Common myeloid progenitor, CD34-positive (primary cell): ENCODE data around the gene ODAPH.

Experiments
- CTCF ChIA-PET: fragments of 350-600 bp; sonication (Branson Sonifier 250); formaldehyde crosslinking; loops from one replicate; lab custom pipeline; 2021; ENCODE audit warnings: antibody characterized with exemption; lab: Charles Lee
- POLR2A ChIA-PET: fragments of 350-600 bp; sonication (Branson Sonifier 250); formaldehyde crosslinking; loops from one replicate; lab custom pipeline; 2021; ENCODE audit warnings: antibody characterized with exemption; lab: Charles Lee
- DNase-seq, 3 donors: peaks; one replicate each; pipeline versions ENCODE4 v3.0.0 to v3.0.0-alpha.2; 2013
- H3K27ac ChIP-seq, 2 experiments: 1 replicate in 1 of 2; 2 replicates in 1 of 2; pipeline ENCODE4 v1.7.0; 2013; ENCODE audit warnings: inconsistent platforms in 2 of 2, low read length in 2 of 2, mild to moderate bottlenecking in 2 of 2, low read depth in 1 of 2, moderate library complexity in 1 of 2; ENCODE audit not compliant: severe bottlenecking in 2 of 2, insufficient read depth in 1 of 2, poor library complexity in 1 of 2
- H3K27me3 ChIP-seq, 5 experiments: replicated peaks in 2 of 5; 1 replicate in 3 of 5; 2 replicates in 2 of 5; pipeline versions ENCODE4 v1.6.1 to v1.7.0; 2013; ENCODE audit warnings: low read length in 4 of 5, mild to moderate bottlenecking in 2 of 5, moderate library complexity in 2 of 5, inconsistent platforms in 1 of 5; ENCODE audit not compliant: insufficient read depth in 5 of 5, control insufficient read depth in 4 of 5
- H3K36me3 ChIP-seq, 4 experiments: 1 replicate in 2 of 4; 2 replicates in 2 of 4; pipeline versions ENCODE4 v1.6.1 to v1.7.0; 2013; ENCODE audit warnings: low read length in 3 of 4, control low read depth in 1 of 4, mild to moderate bottlenecking in 1 of 4; ENCODE audit not compliant: control insufficient read depth in 4 of 4, insufficient read depth in 4 of 4
- H3K4me1 ChIP-seq, 4 experiments: 1 replicate in 3 of 4; 2 replicates in 1 of 4; pipeline versions ENCODE4 v1.6.1 to v1.7.1; 2013; ENCODE audit warnings: low read length in 3 of 4, mild to moderate bottlenecking in 3 of 4, control low read depth in 1 of 4, inconsistent platforms in 1 of 4, moderate library complexity in 1 of 4; ENCODE audit not compliant: control insufficient read depth in 4 of 4, insufficient read depth in 4 of 4; ENCODE audit errors: control extremely low read depth in 1 of 4
- H3K4me3 ChIP-seq, 7 experiments: 1 replicate in 4 of 7; 2 replicates in 3 of 7; pipeline versions ENCODE4 v1.5.1 to v1.7.0; 2013; ENCODE audit warnings: mild to moderate bottlenecking in 7 of 7, low read length in 6 of 7, moderate library complexity in 6 of 7, inconsistent platforms in 2 of 7, low read depth in 2 of 7, control low read depth in 1 of 7; ENCODE audit not compliant: insufficient read depth in 4 of 7, control insufficient read depth in 1 of 7; ENCODE audit errors: extremely low read depth in 1 of 7
- H3K9me3 ChIP-seq, 5 experiments: 1 replicate in 4 of 5; 2 replicates in 1 of 5; pipeline versions ENCODE4 v1.6.1 to v1.7.1; 2013; ENCODE audit warnings: low read length in 4 of 5, mild to moderate bottlenecking in 2 of 5, inconsistent platforms in 1 of 5, low read depth in 1 of 5, moderate library complexity in 1 of 5; ENCODE audit not compliant: control insufficient read depth in 4 of 5, insufficient read depth in 2 of 5; ENCODE audit errors: control extremely low read depth in 1 of 5
- WGBS: methylation state at CpG from one replicate; pipeline ENCODE4 v1.1.5; 2013; ENCODE audit not compliant: insufficient coverage; 5-methylcytosine and 5-hydroxymethylcytosine counted together

The ODAPH gene

GRCh38 chr4:75557696-75558095, 1.8 kb downstream of the ODAPH start:
- H3K9me3 ChIP-seq = no peaks in the 10 kb centered on the region
- peaks cover 0 to 3% (median 0%) of the 10 kb centered on the region in 4 experiments for H3K4me1 ChIP-seq
- H3K27me3 ChIP-seq = peaks cover 0 to 2% (median 0%) of the 10 kb centered on the region in 5 experiments
- WGBS = 90% methylated on average over 7 of the region's 8 CpGs
- ChIA-PET POLR2A (no interaction called here), CTCF (no interaction called here)
- H3K4me3 ChIP-seq = no peak overlapping the region
- no peak overlapping the region for H3K27ac ChIP-seq
- no peak for DNase-seq
- H3K36me3 ChIP-seq = no peaks in the 10 kb centered on the region

- H3K9me3 ChIP-seq = no peaks in the 10 kb centered on the region
- H3K4me3 ChIP-seq = no peak overlapping the region
- no peak overlapping the region for H3K27ac ChIP-seq
- DNase-seq = no peak
- ChIA-PET POLR2A (no interaction called here), CTCF (interaction anchor here (1.2 kb wide), 1 partner anchor 9 kb away, joined by 7 read pairs; no protein-coding TSS in a partner anchor)
- peaks cover 0 to 14% (median 6%) of the 10 kb centered on the region in 4 experiments for H3K4me1 ChIP-seq
- peaks cover 0 to 2% (median 0%) of the 10 kb centered on the region in 5 experiments for H3K27me3 ChIP-seq
- 95% methylated on average over 5 of the region's 8 CpGs for WGBS
- no peaks in the 10 kb centered on the region for H3K36me3 ChIP-seq
These were observed 5.9 kb downstream of the ODAPH start for GRCh38 chr4:75561789-75562188.

- Histone ChIP-seq H3K9me3 (no peaks in the 10 kb centered on the region), H3K27me3 (peaks cover 0 to 2% (median 0%) of the 10 kb centered on the region in 5 experiments), H3K27ac (no peak overlapping the region), H3K4me3 (no peak overlapping the region), H3K4me1 (peaks cover 0 to 21% (median 6%) of the 10 kb centered on the region in 4 experiments), H3K36me3 (no peaks in the 10 kb centered on the region)
- no peak for DNase-seq
- POLR2A ChIA-PET = no interaction called here
- 100% methylated on average over 3 of the region's 11 CpGs for WGBS
- CTCF ChIA-PET = no interaction called here
These were observed 8.2 kb downstream of the ODAPH start for GRCh38 chr4:75564023-75564422.

GRCh38 chr4:75565481-75565880, 9.6 kb downstream of the ODAPH start:
- peak; percentile 26 to 77 (median 64) for DNase-seq
- CTCF ChIA-PET = no interaction called here
- H3K27ac ChIP-seq = no peak overlapping the region
- H3K36me3 ChIP-seq = no peaks in the 10 kb centered on the region
- H3K4me1 ChIP-seq = peaks cover 0 to 21% (median 6%) of the 10 kb centered on the region in 4 experiments
- H3K27me3 ChIP-seq = no peaks in the 10 kb centered on the region
- POLR2A ChIA-PET = interaction anchor here (0.6 kb wide), 1 partner anchor 203 kb away, joined by 3 read pairs; no protein-coding TSS in a partner anchor
- no peaks in the 10 kb centered on the region for H3K9me3 ChIP-seq
- no peak overlapping the region for H3K4me3 ChIP-seq

- H3K27ac ChIP-seq = no peak overlapping the region
- 90% methylated on average over 1 of the region's 1 CpG for WGBS
- H3K9me3 ChIP-seq = no peaks in the 10 kb centered on the region
- peaks cover 0 to 21% (median 6%) of the 10 kb centered on the region in 4 experiments for H3K4me1 ChIP-seq
- no peak overlapping the region for H3K4me3 ChIP-seq
- no peaks in the 10 kb centered on the region for H3K27me3 ChIP-seq
- DNase-seq = no peak
- ChIA-PET POLR2A (no interaction called here), CTCF (interaction anchor here (2.1 kb wide), 1 partner anchor 10 kb away, joined by 6 read pairs; no protein-coding TSS in a partner anchor)
- H3K36me3 ChIP-seq = no peaks in the 10 kb centered on the region
These were observed 11.0 kb downstream of the ODAPH start for GRCh38 chr4:75566911-75567310.

GRCh38 chr4:75567725-75568124, 11.9 kb downstream of the ODAPH start:
- WGBS = 100% methylated on average over 1 of the region's 2 CpGs
- H3K27ac ChIP-seq = no peak overlapping the region
- H3K27me3 ChIP-seq = no peaks in the 10 kb centered on the region
- no peak overlapping the region for H3K4me3 ChIP-seq
- CTCF ChIA-PET = interaction anchor here (2.1 kb wide), 1 partner anchor 9 kb away, joined by 6 read pairs; no protein-coding TSS in a partner anchor
- no peak for DNase-seq
- POLR2A ChIA-PET = no interaction called here
- H3K9me3 ChIP-seq = no peaks in the 10 kb centered on the region
- no peaks in the 10 kb centered on the region for H3K36me3 ChIP-seq
- H3K4me1 ChIP-seq = peaks cover 0 to 21% (median 6%) of the 10 kb centered on the region in 4 experiments

GRCh38 chr4:75584067-75584466, 28.2 kb downstream of the ODAPH start:
- ChIA-PET POLR2A (interaction anchor here (0.7 kb wide), 1 partner anchor 52 kb away, joined by 3 read pairs; no protein-coding TSS in a partner anchor), CTCF (interaction anchor here (1.9 kb wide), 1 partner anchor 264 kb away, joined by 5 read pairs; no protein-coding TSS in a partner anchor)
- Histone ChIP-seq H3K27me3 (no peaks in the 10 kb centered on the region), H3K36me3 (no peaks in the 10 kb centered on the region), H3K27ac (no peak overlapping the region), H3K4me1 (no peaks in the 10 kb centered on the region), H3K9me3 (peaks cover 0 to 10% (median 0%) of the 10 kb centered on the region in 5 experiments), H3K4me3 (no peak overlapping the region)
- no peak for DNase-seq
- 87% methylated on average over 2 of the region's 2 CpGs for WGBS
